Stomach (tissue), 9 donors: ENCODE results near the gene HPRT1. TPM values are rescaled to one million over a fixed set of nuclear protein-coding genes. Genes with fewer than 3 reads are reported as not detected.
"Not testable (repeated sequence)": the region's sequence is repeated elsewhere in the genome, so short reads cannot be mapped to it uniquely, and the experiment has no call there.

Experiments used
- DNase-seq, 2 donors: peaks; one replicate each; pipeline versions ENCODE4 v3.0.0 to v3.0.0-alpha.2; 2013 to 2019
- H3K27ac ChIP-seq, 5 donors: fragments of 200-600 bp in 4 of 5; sonication (generic) in 4 of 5; one replicate each; pipeline ENCODE4 v1.5.1; 2013 to 2019; ENCODE audit warnings: mild to moderate bottlenecking in 1 of 5, moderate library complexity in 1 of 5
- H3K27me3 ChIP-seq, 3 donors: fragments of 200-600 bp; sonication (generic); one replicate each; pipeline ENCODE4 v1.5.1; 2017 to 2019; ENCODE audit warnings: mixed run types in 1 of 3
- H3K36me3 ChIP-seq, 4 donors: fragments of 200-600 bp; sonication (generic); 1 replicate in 3 of 4; 2 replicates in 1 of 4; pipeline ENCODE4 v1.5.1; 2016 to 2019
- H3K4me1 ChIP-seq, 4 donors: fragments of 200-600 bp; sonication (generic); one replicate each; pipeline ENCODE4 v1.5.1; 2016 to 2019
- H3K4me3 ChIP-seq, 4 donors: fragments of 200-600 bp; sonication (generic) in 3 of 4; one replicate each; pipeline ENCODE4 v1.5.1; 2016 to 2019; ENCODE audit warnings: mild to moderate bottlenecking in 1 of 4
- H3K9me3 ChIP-seq, 4 donors: fragments of 200-600 bp; sonication (generic); one replicate each; pipeline ENCODE4 v1.5.1; 2016 to 2019
- EP300 ChIP-seq: sonication (generic); formaldehyde crosslinking; IDR thresholded peaks from one replicate; pipeline ENCODE4 v1.6.1; 2017; ENCODE audit warnings: antibody characterized with exemption
- POLR2A ChIP-seq, 4 donors: fragments of 450-650 bp; IDR thresholded peaks; one replicate each; pipeline ENCODE4 v1.6.1; 2016; ENCODE audit warnings: antibody characterized with exemption in 4 of 4, control low read depth in 2 of 4, mild to moderate bottlenecking in 1 of 4, moderate library complexity in 1 of 4
- POLR2AphosphoS5 ChIP-seq, 3 donors: sonication (generic); formaldehyde crosslinking; IDR thresholded peaks; one replicate each; pipeline ENCODE4 v1.6.1; 2016; ENCODE audit warnings: antibody characterized with exemption in 3 of 3
- WGBS, 5 donors: extraction: QIAGEN DNeasy Blood & Tissue Kit in 3 of 5; methylation state at CpG; one replicate each; pipeline versions ENCODE4 v1.1.5 to v1.1.7; 2013 to 2018; 5-methylcytosine and 5-hydroxymethylcytosine counted together
- intact Hi-C: fragments of 100-400 bp; cut with DNase I; formaldehyde crosslinking; loops from one replicate; pipeline ENCODE4 v1.15.1; 2023; ENCODE audit warnings: low total_unique reads
- polyA plus RNA-seq, 3 donors: library from polyadenylated mRNA; stranded (reverse); fragments of 200-250 nt; gene quantifications; one replicate each; pipeline ENCODE4 v1.2.3, GENCODE V29; 2013
- total RNA-seq, 5 donors: library from RNA; depleted of rRNA; stranded (reverse); fragments of >200 nt; gene quantifications; one replicate each; pipeline versions ENCODE4 v1.1.0 to v1.2.3, GENCODE V29; 2014 to 2016
- TF ChIP-seq, protein P1 (sequence below), 7 experiments: fragments of 450-650 bp in 4 of 7; fragments of 200-600 bp in 3 of 7; sonication (generic) in 3 of 7; IDR thresholded peaks; one replicate each; pipeline ENCODE4 v1.5.1; 2016 to 2019; ENCODE audit warnings: antibody characterized with exemption in 7 of 7, control low read depth in 2 of 7, mild to moderate bottlenecking in 1 of 7
- donor health status: healthy with polysubstance abuse.
- donor health status: Bipolar disorder and iron deficiency.
- donor health status: healthy.

The HPRT1 gene
- total and polyA plus RNA-seq, 8 donors: 0.87 to 81.1 (median 29.7) TPM

DNA sequence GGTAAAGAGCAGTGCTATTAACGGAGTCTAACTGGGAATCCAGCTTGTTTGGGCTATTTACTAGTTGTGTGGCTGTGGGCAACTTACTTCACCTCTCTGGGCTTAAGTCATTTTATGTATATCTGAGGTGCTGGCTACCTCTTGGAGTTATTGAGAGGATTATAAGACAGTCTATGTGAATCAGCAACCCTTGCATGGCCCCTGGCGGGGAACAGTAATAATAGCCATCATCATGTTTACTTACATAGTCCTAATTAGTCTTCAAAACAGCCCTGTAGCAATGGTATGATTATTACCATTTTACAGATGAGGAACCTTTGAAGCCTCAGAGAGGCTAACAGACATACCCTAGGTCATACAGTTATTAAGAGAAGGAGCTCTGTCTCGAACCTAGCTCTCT lies 1.5 kb downstream of the HPRT1 start:
- Histone ChIP-seq H3K27ac (no peak overlapping the region), H3K9me3 (no peaks in the 10 kb centered on the region), H3K36me3 (no peaks in the 10 kb centered on the region), H3K27me3 (no peaks in the 10 kb centered on the region), H3K4me3 (peak overlapping the region in 1 of 4 donors; percentile 68), H3K4me1 (peaks cover 0 to 11% (median 0%) of the 10 kb centered on the region in 4 donors)
- TF ChIP-seq EP300: no peak
- TF ChIP-seq POLR2AphosphoS5 (IDR thresholded peaks at IDR 0.05): no peak
- no peak for TF ChIP-seq POLR2A (IDR thresholded peaks at IDR 0.05)
- TF ChIP-seq, protein P1, sequence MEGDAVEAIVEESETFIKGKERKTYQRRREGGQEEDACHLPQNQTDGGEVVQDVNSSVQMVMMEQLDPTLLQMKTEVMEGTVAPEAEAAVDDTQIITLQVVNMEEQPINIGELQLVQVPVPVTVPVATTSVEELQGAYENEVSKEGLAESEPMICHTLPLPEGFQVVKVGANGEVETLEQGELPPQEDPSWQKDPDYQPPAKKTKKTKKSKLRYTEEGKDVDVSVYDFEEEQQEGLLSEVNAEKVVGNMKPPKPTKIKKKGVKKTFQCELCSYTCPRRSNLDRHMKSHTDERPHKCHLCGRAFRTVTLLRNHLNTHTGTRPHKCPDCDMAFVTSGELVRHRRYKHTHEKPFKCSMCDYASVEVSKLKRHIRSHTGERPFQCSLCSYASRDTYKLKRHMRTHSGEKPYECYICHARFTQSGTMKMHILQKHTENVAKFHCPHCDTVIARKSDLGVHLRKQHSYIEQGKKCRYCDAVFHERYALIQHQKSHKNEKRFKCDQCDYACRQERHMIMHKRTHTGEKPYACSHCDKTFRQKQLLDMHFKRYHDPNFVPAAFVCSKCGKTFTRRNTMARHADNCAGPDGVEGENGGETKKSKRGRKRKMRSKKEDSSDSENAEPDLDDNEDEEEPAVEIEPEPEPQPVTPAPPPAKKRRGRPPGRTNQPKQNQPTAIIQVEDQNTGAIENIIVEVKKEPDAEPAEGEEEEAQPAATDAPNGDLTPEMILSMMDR (IDR thresholded peaks at IDR 0.05): no peak
- intact Hi-C loops: no loop called here
- WGBS, 5 donors: 65 to 93% (median 88%) methylated on average over 3 of the region's 3 CpGs
- no peak for DNase-seq

DNA sequence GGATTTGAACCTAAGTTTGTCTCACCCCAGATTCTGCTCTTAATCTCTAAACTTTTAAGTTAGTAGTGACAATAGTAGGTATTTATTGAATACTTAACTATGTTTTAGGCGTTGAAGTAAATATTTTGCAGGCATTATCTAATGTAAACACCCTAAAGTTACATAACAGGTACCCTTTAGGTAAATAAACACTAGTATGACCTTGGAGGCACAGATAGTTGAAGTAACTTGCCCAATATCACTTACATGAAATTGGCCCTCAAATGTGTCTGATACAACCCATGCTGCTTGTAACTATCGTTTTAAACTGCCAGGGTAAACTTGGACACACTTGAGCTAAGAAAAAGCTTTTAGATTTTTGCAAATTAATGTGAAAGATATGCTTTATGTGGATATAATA lies 3.0 kb downstream of the HPRT1 start:
- WGBS, 5 donors: 16 to 41% (median 26%) methylated on average over 2 of the region's 2 CpGs
- TF ChIP-seq, protein P1 (IDR thresholded peaks at IDR 0.05): no peak
- TF ChIP-seq EP300 (no peak), POLR2AphosphoS5 (IDR thresholded peaks at IDR 0.05) (no peak), POLR2A (IDR thresholded peaks at IDR 0.05) (no peak)
- intact Hi-C loops: no loop called here

DNA sequence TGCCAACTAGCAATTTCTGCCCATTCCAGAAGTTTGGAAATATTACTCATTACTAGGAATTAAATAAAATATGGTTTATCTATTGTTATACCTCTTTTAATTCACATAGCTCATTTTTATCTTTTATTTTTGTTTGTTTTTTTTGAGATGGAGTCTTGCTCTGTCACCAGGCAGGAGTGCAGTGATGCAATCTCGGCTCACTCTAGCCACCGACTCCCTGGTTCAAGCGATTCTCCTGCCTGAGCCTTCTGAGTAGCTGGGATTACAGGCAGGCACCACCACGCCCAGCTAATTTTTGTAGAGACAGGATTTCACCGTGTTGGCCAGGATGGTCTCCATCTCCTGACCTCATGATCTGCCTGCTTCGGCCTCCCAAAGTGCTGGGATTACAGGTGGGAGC lies 4.5 kb downstream of the HPRT1 start:
- 83 to 97% (median 92%) methylated on average over 6 of the region's 6 CpGs for WGBS, 5 donors
- H3K36me3 ChIP-seq, H3K4me3 ChIP-seq, H3K27me3 ChIP-seq, H3K9me3 ChIP-seq, intact Hi-C loops, H3K27ac ChIP-seq, DNase-seq: not testable (repeated sequence)
- peaks cover 0 to 11% (median 0%) of the 10 kb centered on the region in 4 donors for H3K4me1 ChIP-seq

More for the DNA sequence above, 3.0 kb downstream of the HPRT1 start:
- Histone ChIP-seq H3K4me1 (peaks cover 0 to 11% (median 0%) of the 10 kb centered on the region in 4 donors), H3K4me3 (no peak overlapping the region), H3K27me3 (no peaks in the 10 kb centered on the region), H3K9me3 (no peaks in the 10 kb centered on the region), H3K27ac (no peak overlapping the region), H3K36me3 (no peaks in the 10 kb centered on the region)
- DNase-seq: no peak

DNA sequence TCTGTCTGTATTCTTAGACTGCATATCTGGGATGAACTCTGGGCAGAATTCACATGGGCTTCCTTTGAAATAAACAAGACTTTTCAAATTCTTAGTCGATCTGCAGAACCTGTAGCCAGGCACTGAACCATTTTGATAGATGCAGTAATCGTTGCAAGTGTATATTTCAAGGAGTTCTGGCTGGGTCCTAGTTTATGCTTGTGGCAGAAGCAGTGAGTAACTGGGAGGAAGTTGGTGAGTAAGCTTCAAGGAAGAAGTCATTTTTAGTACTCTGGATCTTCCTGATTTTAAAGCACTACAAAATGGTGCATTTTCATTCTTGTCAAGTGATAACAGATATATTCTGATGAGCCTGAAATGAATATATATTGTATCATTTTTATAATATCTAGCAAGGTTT lies 9.5 kb downstream of the HPRT1 start:
- no peaks in the 10 kb centered on the region for H3K4me1 ChIP-seq
- H3K36me3 ChIP-seq: peaks cover 0 to 7% (median 0%) of the 10 kb centered on the region in 4 donors
- H3K9me3 ChIP-seq: no peaks in the 10 kb centered on the region
- no peak for DNase-seq
- H3K27me3 ChIP-seq: no peaks in the 10 kb centered on the region
- 22 to 56% (median 44%) methylated on average over 1 to 2 of the region's 2 CpGs for WGBS, 5 donors
- TF ChIP-seq, protein P1 (IDR thresholded peaks at IDR 0.05): no peak
- TF ChIP-seq POLR2AphosphoS5 (IDR thresholded peaks at IDR 0.05) (no peak), EP300 (no peak), POLR2A (IDR thresholded peaks at IDR 0.05) (no peak)
- H3K4me3 ChIP-seq: no peak overlapping the region
- intact Hi-C loops: no loop called here
- H3K27ac ChIP-seq: no peak overlapping the region

DNA sequence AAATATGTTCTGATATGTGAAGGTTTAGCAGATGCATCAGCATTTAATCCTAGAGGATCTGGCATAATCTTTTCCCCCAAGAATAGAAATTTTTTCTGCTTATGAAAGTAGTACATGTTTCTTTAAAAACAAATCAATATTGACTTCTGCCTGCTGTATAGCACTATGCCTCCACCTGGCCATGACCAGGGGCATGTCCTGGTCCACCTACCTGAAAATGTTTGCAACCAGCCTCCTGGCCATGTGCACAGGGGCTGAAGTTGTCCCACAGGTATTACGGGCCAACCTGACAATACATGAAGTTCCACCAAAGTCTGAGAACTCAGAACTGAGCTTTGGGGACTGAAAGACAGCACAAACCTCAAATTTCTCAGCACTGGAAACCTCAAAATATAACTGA lies 10.0 kb downstream of the HPRT1 start:
- H3K4me1 ChIP-seq: no peaks in the 10 kb centered on the region
- no peaks in the 10 kb centered on the region for H3K27me3 ChIP-seq
- no peaks in the 10 kb centered on the region for H3K9me3 ChIP-seq
- TF ChIP-seq, protein P1 (IDR thresholded peaks at IDR 0.05): no peak
- no peak for TF ChIP-seq POLR2A (IDR thresholded peaks at IDR 0.05)
- TF ChIP-seq EP300: no peak
- DNase-seq: no peak
- peaks cover 0 to 7% (median under 1%) of the 10 kb centered on the region in 4 donors for H3K36me3 ChIP-seq
- intact Hi-C loops: no loop called here
- no peak overlapping the region for H3K27ac ChIP-seq
- whole genome bisulfite sequencing, 5 donors: 68 to 100% (median 79%) methylated on average over 1 of the region's 1 CpG
- H3K4me3 ChIP-seq: no peak overlapping the region
